NCI-H226 (cell line): ENCODE measurements around the gene SLC25A18.

Experiments
- DNase-seq: peaks from one replicate; pipeline ENCODE4 v3.0.0-alpha.2; 2015

Gene SLC25A18

DNA sequence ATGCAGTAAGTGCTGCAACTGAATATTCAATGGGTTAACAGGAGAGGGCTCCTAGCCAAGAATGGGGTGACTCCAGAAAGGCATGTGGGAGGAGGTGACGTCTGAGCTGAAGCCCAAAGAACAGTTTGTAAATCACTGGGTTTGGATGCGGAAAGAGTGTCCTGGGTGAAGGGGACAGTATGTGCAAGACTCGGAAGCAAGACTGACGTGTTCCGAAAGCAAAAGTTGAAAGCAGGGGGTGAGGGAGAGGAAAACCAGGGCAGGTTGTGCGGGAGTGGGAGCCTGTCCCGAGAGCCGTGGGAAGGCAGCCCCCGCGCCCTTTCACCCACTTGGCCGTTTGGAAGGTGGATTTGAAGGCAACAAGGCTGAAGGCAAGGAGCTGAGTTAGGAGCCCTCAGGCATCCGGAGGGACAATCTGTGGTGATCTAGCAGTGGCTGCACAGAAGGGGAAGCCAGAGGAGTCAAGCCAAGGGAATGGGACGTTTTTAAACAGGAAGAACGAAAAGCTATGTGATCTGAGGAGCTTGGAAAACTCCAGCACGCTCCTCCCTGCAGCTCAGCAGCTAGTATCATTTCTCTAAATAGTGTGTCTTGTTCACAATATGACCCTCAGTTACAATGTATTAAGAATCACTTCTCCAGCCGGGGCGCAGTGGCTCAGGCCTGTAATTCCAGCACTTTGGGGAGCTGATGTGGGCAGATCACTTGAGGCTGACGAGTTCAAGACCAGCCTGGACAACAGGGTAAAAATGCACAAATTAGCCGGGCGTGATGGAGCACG lies 7.7 kb downstream of the SLC25A18 start:
- no peak for DNase-seq

- no peak for DNase-seq
Measured at GRCh38 chr22:17575151-17575550, 11.9 kb downstream of the SLC25A18 start.

DNA sequence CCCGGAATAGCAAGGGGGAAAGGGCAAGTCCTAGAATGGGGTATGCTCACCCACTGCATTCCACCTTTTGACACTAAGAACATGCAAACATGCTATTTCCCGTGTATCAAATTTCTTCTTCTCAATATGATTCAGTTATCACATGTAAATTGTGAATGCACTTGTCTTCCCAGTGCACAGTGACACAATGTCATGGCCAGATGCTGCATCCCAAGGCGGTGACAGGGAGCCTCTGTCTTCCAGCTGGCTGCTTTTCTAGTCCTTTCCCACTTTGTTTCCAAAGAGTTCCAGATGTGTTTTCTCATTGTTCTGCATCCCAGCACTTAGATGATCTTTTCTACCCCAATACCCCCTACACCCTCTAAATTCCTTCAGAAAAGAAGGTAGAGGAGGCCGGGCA lies 12.4 kb downstream of the SLC25A18 start:
- DNase-seq: no peak

GRCh38 chr22:17576470-17576869 lies 13.2 kb downstream of the SLC25A18 start:
- peak; percentile 92 for DNase-seq

DNA sequence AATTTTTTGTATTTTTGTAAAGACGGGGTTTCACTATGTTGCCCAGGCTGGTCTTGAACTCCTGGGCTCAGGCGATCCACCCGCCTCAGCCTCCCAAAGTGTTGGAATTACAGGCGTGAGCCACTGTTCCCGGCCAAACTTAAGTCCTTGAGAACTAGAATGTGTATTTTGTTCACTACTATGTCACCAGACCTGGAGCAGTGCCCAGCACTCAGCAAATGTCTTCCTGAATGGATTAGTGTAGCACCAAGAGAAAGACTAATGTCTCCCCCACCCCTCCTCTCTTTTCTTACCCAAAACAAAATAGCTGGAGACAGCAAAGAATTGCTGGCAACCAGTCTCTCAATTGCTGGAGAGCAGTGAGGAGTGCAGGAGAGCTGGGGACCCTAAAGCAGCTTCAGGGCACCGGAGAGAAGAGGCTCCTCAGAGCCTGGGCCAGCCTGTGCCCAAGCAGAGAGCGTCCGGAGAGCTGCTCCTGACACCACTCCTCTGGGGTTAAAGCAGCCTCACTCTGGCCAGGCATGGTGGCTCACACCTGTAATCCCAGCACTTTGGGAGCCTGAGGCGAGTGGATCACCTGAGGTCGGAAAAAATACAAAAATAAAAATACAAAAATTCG lies 14.9 kb downstream of the SLC25A18 start:
- no peak for DNase-seq

GRCh38 chr22:17579535-17579981 lies 16.3 kb downstream of the SLC25A18 start:
- DNase-seq: no peak

GRCh38 chr22:17580441-17581031 lies 17.2 kb downstream of the SLC25A18 start:
- no peak for DNase-seq

- DNase-seq: no peak
Measured at GRCh38 chr22:17581056-17581455, 17.8 kb downstream of the SLC25A18 start.

GRCh38 chr22:17581631-17582030 lies 18.3 kb downstream of the SLC25A18 start:
- no peak for DNase-seq

DNA sequence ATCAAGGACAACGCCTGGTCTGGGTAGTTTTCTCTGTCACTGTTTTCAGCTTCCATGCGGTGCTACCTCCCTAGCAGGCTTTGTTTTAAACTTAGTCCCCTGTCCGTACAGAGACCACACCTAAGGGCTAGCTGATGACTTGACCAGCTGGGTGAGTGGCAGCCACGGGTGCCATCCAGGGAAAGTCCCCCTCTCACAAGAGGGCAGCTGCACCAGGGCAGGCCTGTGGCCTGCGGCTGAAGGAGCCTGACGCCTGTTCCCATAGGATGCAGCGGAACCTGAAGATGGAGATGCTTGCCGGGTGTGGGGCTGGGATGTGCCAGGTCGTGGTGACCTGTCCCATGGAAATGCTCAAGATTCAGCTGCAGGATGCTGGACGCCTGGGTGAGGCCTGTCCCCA lies 19.9 kb downstream of the SLC25A18 start:
- DNase-seq: no peak

DNA sequence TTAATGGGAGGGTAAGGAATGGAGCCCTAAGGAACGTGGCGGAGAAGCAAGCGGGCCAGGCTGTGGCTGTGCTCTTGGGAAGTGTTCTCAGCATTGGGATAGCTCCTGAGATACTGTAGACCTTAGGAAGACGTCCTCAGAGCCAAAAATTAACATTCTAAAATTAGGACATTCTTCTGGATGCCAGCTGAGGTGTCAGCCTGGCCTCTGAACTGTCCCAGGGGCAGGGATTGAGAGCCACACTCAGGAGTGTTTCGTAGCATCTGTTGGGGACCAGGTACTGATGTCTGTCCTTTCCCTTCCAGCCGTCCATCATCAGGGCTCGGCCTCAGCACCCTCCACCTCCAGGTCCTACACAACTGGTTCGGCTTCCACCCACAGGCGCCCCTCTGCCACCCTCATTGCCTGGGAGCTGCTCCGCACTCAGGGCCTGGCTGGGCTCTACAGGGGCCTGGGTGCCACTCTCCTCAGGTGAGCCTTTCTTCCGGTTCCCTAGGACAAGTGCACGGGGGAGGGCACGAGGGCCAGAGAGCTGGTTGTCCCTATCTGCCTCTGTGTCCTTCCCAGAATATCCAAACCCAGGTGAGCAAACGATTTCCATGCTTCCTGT lies 23.6 kb downstream of the SLC25A18 start:
- no peak for DNase-seq

DNA sequence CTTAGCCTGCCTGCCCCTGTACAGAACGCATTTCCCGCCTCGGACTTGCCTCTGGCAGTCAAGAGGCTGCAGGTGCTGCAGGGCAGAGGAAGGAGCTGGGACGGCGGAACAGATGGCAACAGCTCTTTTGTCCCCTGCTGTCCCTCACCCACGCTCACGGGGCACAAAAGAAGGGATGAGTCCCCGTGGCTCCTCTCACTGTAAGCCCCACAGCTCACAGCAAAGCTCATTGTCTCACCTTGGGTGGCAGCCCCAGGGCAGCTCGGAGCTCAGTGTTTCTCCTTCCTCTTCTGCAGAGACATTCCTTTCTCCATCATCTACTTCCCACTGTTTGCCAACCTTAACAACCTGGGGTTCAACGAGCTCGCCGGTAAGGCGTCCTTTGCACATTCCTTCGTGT lies 24.3 kb downstream of the SLC25A18 start:
- no peak for DNase-seq

- DNase-seq: no peak
Measured at GRCh38 chr22:17588606-17589005, 25.3 kb downstream of the SLC25A18 start.

DNA sequence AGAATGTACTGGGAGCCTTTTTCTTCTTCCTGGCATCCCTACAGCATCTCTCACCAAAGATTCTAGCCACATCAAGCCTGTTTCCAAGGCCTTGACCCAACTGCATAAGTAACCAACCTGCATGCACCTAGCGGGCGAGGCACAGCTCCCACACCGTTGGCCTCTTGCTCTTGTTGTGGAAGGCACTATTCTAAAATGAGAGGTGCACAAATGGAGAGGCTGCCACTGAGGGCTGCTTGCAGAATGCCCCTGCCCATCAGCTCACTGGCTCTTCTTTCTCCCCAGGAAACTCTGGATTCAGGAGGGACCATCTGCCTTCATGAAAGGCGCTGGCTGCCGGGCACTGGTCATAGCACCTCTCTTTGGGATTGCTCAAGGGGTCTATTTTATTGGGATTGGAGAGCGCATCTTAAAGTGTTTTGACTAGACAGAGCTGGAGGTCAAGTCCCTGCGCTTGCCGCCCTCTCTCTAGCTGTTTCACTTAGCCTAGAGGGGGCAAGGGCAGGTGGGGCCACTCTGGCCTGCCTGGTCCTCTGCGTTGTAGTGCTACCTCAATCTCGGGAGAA lies 26.6 kb downstream of the SLC25A18 start:
- DNase-seq: no peak

DNA sequence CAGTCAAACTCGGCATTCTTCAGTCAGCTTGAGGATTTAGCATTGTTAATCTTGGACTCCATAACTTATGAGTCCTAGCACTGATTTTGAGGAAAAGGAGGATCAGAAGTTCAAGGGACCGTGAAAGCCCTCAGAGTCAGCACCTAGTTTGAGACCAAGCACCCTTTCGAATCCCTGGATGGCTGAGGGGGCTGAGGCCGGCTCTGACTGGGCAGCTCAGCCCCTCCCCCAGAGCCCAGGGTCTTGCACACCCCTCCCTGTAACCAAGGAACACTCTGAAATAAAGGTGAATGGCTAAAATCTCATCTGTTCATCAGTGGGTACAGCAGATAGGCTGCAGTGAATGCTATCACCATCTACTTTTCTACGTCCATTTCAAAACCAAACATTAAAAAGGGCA lies 27.3 kb downstream of the SLC25A18 start:
- DNase-seq: no peak

GRCh38 chr22:17592201-17592600 lies 28.9 kb downstream of the SLC25A18 start:
- no peak for DNase-seq

DNA sequence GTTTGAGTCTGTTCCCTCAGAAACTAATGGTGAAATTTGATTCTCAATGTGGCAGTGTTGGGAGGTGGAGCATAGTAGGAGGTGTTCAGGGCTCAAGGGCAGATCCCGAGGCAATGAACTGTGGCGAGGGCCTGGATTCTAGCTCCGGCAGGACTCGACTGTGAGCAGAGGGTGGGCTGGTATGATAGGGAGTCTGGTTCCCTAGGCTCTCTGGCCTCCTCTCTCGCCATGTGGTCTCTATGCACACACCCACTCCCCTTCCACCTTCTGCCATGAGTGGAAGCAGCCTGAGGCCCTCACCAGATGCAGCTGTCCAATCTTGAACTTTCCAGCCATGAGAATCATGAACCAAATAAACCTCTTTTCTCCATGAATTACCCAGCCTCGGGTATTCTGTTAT lies 32.9 kb downstream of the SLC25A18 start:
- no peak for DNase-seq

DNA sequence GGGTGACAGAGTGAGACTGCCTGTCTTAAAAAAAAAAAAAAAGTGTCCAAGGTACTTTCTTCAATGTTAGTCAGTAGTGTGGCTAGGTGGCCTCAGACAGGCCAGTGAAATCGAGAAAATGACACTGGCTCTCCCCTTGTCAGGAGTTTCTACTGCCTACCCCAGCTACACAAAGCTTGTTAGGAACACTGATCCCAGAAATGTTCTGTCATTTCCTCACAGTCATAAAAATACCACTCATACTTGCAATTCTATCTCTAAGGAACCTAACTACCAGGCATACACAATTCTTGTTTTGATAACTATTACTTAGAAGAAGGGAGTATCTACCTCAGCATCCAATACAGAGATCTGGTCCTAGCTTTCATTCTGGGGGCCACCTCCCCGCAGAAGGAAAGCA lies 33.9 kb downstream of the SLC25A18 start:
- no peak for DNase-seq

DNA sequence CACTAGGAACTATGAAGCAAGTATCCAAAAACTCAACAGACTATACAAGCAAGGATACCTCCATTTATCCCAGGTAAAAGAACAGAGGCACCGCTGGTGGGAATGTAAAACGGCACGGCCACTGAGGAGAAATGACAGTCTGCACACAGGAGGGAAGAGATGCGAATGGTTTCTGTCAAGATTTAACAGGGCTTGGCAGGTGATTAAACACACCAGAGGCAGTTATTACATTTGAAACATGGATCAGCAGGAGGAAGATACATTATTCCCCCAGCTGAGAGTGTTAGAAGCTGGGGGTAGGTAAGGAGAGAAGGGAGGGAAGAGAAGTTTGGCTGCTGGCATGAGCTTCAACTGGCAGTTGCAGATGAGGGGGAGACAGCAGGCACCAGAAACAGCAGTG lies 35.0 kb downstream of the SLC25A18 start:
- no peak for DNase-seq

- no peak for DNase-seq
Measured at GRCh38 chr22:17601031-17601430, 37.7 kb downstream of the SLC25A18 start.

DNA sequence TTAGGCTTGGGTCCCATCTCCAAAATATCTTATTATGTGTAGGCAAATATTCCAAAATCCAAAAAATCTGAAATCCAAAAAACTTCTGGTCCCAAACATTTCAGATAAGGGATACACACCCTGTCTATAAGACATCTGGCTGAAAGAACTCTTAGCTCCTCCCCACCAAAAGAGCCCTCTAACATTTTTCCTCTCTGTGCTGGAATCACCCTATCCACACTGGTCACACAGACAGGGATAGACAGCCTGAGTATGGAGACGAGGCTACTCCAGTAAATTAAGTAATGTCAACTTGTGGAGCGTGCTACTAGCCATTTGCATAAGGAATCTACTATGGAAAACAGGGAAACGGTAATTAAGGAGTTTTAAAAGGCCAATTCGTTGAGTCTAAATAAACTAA lies 40.4 kb downstream of the SLC25A18 start:
- no peak for DNase-seq

- DNase-seq: no peak
Measured at GRCh38 chr22:17606496-17606895, 43.2 kb downstream of the SLC25A18 start.

DNA sequence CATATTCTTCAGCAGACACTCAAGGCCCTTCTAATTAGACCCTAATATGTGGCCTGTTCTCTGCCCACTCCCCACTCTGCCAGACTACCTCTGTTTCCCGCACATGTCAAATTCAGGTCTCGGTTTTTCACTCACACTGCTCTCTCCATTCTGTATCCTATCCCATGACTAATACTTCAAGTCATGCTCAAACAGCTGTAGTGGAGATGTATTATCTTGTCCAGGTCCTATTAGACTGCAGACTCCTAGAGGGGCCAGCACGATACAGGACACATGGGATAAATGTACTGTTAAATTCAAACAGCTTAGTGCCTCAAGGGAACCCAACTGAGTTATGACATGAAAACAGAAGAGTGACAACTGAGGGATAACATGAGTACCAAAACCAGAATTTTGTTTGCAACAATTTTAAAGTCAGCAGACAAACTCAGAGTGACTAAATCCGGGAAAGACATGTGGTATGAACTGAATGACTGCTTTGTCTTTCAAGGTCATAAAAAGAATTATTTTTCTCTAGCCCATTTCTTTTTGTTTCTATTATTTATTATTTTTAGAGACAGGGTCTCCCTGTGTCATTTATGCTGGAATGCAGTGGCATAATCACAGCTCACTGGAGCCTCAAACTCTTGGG lies 44.7 kb downstream of the SLC25A18 start:
- DNase-seq: no peak
